ENCODE data around the gene BANP.
"Not testable (repeated sequence)": the region's sequence is repeated elsewhere in the genome, so short reads cannot be mapped to it uniquely, and the experiment has no call there.

The BANP gene

GRCh38 chr16:88098731-88099562, 147.7 kb downstream of the BANP start:
- peak; percentile 19 for TF ChIP-seq CTCF (IDR thresholded peaks at IDR 0.05; ENCODE audit: low read depth, low read length, missing control alignments)
- H3K4me3 ChIP-seq (replicated peaks; ENCODE audit: low read depth, low read length): not testable (repeated sequence)
- peak; percentile 59 for DNase-seq (ENCODE audit: extremely low read depth, low read depth)

- no peak for DNase-seq (ENCODE audit: extremely low read depth, low read depth)
- H3K4me3 ChIP-seq (replicated peaks; ENCODE audit: low read depth, low read length): no peak overlapping the region
- TF ChIP-seq CTCF (IDR thresholded peaks at IDR 0.05; ENCODE audit: low read depth, low read length, missing control alignments): no peak
These were observed 148.3 kb downstream of the BANP start for GRCh38 chr16:88099563-88099890.

- not testable (repeated sequence) for DNase-seq (ENCODE audit: extremely low read depth, low read depth); H3K4me3 ChIP-seq (replicated peaks; ENCODE audit: low read depth, low read length)
These were observed 148.7 kb downstream of the BANP start for GRCh38 chr16:88099956-88100355.

- DNase-seq (ENCODE audit: extremely low read depth, low read depth): not testable (repeated sequence)
- H3K4me3 ChIP-seq (replicated peaks; ENCODE audit: low read depth, low read length): peak overlapping the region; percentile 20; the same call in 1 of the 2 replicates
These were observed 149.8 kb downstream of the BANP start for GRCh38 chr16:88100801-88101622.

GRCh38 chr16:88101623-88102105, 150.4 kb downstream of the BANP start:
- not testable (repeated sequence) for DNase-seq (ENCODE audit: extremely low read depth, low read depth); H3K4me3 ChIP-seq (replicated peaks; ENCODE audit: low read depth, low read length)

GRCh38 chr16:88102597-88102996, 151.4 kb downstream of the BANP start:
- no peak overlapping the region for H3K4me3 ChIP-seq (replicated peaks; ENCODE audit: low read depth, low read length)
- TF ChIP-seq CTCF (IDR thresholded peaks at IDR 0.05; ENCODE audit: low read depth, low read length, missing control alignments): no peak
- no peak for DNase-seq (ENCODE audit: extremely low read depth, low read depth)

GRCh38 chr16:88103011-88103410, 151.8 kb downstream of the BANP start:
- TF ChIP-seq CTCF (IDR thresholded peaks at IDR 0.05; ENCODE audit: low read depth, low read length, missing control alignments): no peak
- DNase-seq (ENCODE audit: extremely low read depth, low read depth): no peak
- no peak overlapping the region for H3K4me3 ChIP-seq (replicated peaks; ENCODE audit: low read depth, low read length)

GRCh38 chr16:88103581-88104188, 152.5 kb downstream of the BANP start:
- TF ChIP-seq CTCF (IDR thresholded peaks at IDR 0.05; ENCODE audit: low read depth, low read length, missing control alignments): no peak
- no peak for DNase-seq (ENCODE audit: extremely low read depth, low read depth)

GRCh38 chr16:88104363-88104762, 153.1 kb downstream of the BANP start:
- not testable (repeated sequence) for H3K4me3 ChIP-seq (replicated peaks; ENCODE audit: low read depth, low read length); DNase-seq (ENCODE audit: extremely low read depth, low read depth)

More at GRCh38 chr16:88103581-88104188, 152.5 kb downstream of the BANP start:
- no peak overlapping the region for H3K4me3 ChIP-seq (replicated peaks; ENCODE audit: low read depth, low read length)

- not testable (repeated sequence) for H3K4me3 ChIP-seq (replicated peaks; ENCODE audit: low read depth, low read length); DNase-seq (ENCODE audit: extremely low read depth, low read depth)
These were observed 154.4 kb downstream of the BANP start for GRCh38 chr16:88105574-88106140.

- DNase-seq (ENCODE audit: extremely low read depth, low read depth); H3K4me3 ChIP-seq (replicated peaks; ENCODE audit: low read depth, low read length): not testable (repeated sequence)
These were observed 155.3 kb downstream of the BANP start for GRCh38 chr16:88106566-88106965.

Measured in HFF-Myc (cell line).